ENCODE data around the gene PHB1.
A peak's percentile ranks its signal among the peaks of the same experiment; 100 is the strongest.
"Not testable (repeated sequence)": the region's sequence is repeated elsewhere in the genome, so short reads cannot be mapped to it uniquely, and the experiment has no call there.

PHB1 gene

DNA sequence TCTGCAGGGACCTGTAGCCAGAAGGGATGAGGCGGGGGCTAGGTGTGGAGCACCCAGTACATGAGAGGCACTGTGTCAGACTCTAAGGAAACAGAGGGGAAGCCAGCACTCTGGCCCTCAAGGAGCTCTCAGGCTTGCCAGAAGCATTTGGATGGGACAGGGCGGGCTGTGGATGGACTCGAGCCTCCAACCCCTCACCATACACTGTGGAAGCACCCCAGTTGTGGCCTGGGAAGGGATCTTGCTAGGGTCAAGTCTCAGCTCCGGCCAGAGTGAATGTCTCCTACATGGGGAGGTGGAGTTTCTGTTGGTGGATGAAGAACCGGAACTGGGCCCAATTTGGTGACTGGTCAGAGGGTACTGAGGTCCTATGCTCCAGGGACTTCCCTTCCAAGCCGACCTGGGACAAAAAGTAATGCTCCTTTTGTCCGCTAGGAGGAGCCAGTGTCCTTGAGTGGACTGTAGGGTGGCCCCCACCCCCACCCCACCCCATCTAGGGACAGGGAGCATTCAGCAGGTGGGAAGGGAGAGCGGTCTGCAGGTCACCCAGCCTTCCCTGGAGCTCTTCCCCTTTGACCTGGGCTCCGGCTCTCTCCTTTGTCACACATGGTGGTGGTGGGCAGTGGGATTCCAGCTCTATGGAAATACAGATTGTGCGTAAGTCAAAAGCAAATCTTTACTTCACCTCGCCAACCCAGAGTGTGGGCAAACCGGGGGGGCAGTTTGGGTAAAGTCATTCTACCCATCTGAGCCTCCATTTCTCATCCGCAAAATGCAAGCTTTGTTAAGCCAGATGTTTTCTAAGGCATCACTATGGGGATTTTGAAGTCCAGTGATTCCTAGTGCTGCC lies 20.4 kb upstream of the PHB1 start:
- H3K9ac ChIP-seq: no peak overlapping the region
- TF ChIP-seq, protein P1, sequence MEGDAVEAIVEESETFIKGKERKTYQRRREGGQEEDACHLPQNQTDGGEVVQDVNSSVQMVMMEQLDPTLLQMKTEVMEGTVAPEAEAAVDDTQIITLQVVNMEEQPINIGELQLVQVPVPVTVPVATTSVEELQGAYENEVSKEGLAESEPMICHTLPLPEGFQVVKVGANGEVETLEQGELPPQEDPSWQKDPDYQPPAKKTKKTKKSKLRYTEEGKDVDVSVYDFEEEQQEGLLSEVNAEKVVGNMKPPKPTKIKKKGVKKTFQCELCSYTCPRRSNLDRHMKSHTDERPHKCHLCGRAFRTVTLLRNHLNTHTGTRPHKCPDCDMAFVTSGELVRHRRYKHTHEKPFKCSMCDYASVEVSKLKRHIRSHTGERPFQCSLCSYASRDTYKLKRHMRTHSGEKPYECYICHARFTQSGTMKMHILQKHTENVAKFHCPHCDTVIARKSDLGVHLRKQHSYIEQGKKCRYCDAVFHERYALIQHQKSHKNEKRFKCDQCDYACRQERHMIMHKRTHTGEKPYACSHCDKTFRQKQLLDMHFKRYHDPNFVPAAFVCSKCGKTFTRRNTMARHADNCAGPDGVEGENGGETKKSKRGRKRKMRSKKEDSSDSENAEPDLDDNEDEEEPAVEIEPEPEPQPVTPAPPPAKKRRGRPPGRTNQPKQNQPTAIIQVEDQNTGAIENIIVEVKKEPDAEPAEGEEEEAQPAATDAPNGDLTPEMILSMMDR (IDR thresholded peaks at IDR 0.05): peak; percentile 39
- H2AFZ ChIP-seq: no peak overlapping the region
- no peak overlapping the region for H3K4me3 ChIP-seq (ENCODE audit: low read depth, low read length)
- no peaks in the 10 kb centered on the region for H3K27me3 ChIP-seq (ENCODE audit: control insufficient read depth, insufficient read depth, low read length)
- H3K36me3 ChIP-seq (ENCODE audit: control insufficient read depth, insufficient read depth, low read length): no peaks in the 10 kb centered on the region
- H3K79me2 ChIP-seq: no peaks in the 10 kb centered on the region
- no peak overlapping the region for H3K27ac ChIP-seq
- H3K4me2 ChIP-seq (ENCODE audit: low read length): no peak overlapping the region
- H3K4me1 ChIP-seq: no peaks in the 10 kb centered on the region
- no peaks in the 10 kb centered on the region for H3K9me3 ChIP-seq (ENCODE audit: control insufficient read depth, low read length)

- no peaks in the 10 kb centered on the region for H3K36me3 ChIP-seq (ENCODE audit: control insufficient read depth, insufficient read depth, low read length)
Observed at GRCh38 chr17:49433000-49433694, 18.5 kb upstream of the PHB1 start.

GRCh38 chr17:49431743-49432142 lies 17.1 kb upstream of the PHB1 start:
- Histone ChIP-seq H3K4me2 (ENCODE audit: low read length) (no peak overlapping the region), H3K9me3 (ENCODE audit: control insufficient read depth, low read length) (no peaks in the 10 kb centered on the region), H3K36me3 (ENCODE audit: control insufficient read depth, insufficient read depth, low read length) (no peaks in the 10 kb centered on the region), H3K79me2 (no peaks in the 10 kb centered on the region), H3K27ac (no peak overlapping the region), H3K27me3 (ENCODE audit: control insufficient read depth, insufficient read depth, low read length) (no peaks in the 10 kb centered on the region), H3K9ac (no peak overlapping the region), H3K4me3 (ENCODE audit: low read depth, low read length) (no peak overlapping the region), H2AFZ (no peak overlapping the region), H3K4me1 (no peaks in the 10 kb centered on the region)
- TF ChIP-seq, protein P1 (IDR thresholded peaks at IDR 0.05): no peak

More at GRCh38 chr17:49433000-49433694, 18.5 kb upstream of the PHB1 start:
- Histone ChIP-seq H3K4me1 (no peaks in the 10 kb centered on the region), H3K79me2 (no peaks in the 10 kb centered on the region), H3K9ac (no peak overlapping the region), H3K9me3 (ENCODE audit: control insufficient read depth, low read length) (no peaks in the 10 kb centered on the region), H3K4me3 (ENCODE audit: low read depth, low read length) (no peak overlapping the region), H3K27ac (no peak overlapping the region), H3K4me2 (ENCODE audit: low read length) (no peak overlapping the region), H3K27me3 (ENCODE audit: control insufficient read depth, insufficient read depth, low read length) (no peaks in the 10 kb centered on the region), H2AFZ (no peak overlapping the region)
- TF ChIP-seq, protein P1 (IDR thresholded peaks at IDR 0.05): no peak

DNA sequence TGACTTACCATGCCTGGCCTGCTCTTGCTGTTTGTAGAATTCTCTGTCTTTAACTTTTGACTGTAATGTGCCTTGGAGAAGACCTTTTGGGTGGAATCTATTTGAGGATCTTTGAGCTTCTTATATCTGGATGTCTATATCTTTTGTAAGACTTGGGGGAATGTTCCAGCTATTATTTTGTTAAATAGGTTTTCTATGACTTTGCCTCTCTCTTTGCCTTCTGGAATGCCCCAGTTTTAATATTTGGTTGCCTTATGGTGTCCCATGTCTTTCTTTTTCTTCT lies 10.3 kb upstream of the PHB1 start:
- Histone ChIP-seq H3K27ac (no peak overlapping the region), H2AFZ (no peak overlapping the region), H3K9me3 (ENCODE audit: control insufficient read depth, low read length) (no peaks in the 10 kb centered on the region), H3K9ac (no peak overlapping the region), H3K4me2 (ENCODE audit: low read length) (no peak overlapping the region), H3K27me3 (ENCODE audit: control insufficient read depth, insufficient read depth, low read length) (no peaks in the 10 kb centered on the region), H3K36me3 (ENCODE audit: control insufficient read depth, insufficient read depth, low read length) (no peaks in the 10 kb centered on the region), H3K4me3 (ENCODE audit: low read depth, low read length) (no peak overlapping the region), H3K79me2 (no peaks in the 10 kb centered on the region), H3K4me1 (no peaks in the 10 kb centered on the region)
- TF ChIP-seq, protein P1 (IDR thresholded peaks at IDR 0.05): no peak

DNA sequence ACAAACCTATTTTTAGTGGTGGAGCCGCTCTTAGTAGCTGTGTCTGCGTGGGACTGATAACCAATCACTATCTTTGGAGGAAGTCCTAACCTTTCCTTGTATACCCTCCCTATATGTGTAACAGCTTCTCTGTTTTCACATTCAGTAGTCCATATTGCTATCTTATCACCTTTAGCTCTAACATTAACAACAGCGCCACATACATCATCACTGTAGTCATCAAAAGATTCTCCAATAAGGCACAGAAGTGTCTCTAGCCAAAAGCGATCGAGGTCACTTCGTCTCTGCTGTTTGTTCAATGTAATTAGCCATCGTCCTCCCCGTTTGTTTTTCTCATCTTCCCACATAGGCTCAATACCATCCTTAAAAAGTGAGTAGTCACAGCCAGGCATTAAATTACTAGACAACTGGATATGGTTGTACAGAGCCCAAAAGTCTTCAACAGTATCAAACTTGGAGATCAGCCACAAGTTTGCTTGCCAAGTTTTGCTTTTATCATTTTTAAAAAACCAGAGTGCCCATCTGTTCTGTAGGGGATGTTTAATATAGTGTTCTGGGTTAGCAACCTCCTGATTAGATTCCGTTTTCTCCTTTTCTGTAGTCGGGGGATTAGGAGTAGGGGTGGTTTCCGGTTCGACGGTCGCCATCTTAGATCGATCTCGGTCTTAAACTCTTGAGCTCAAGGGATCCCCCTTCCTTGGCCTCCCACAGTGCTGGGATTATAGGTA lies 9.8 kb upstream of the PHB1 start:
- not testable (repeated sequence) for H3K27ac ChIP-seq; H3K4me3 ChIP-seq (ENCODE audit: low read depth, low read length); H3K36me3 ChIP-seq (ENCODE audit: control insufficient read depth, insufficient read depth, low read length); H3K9me3 ChIP-seq (ENCODE audit: control insufficient read depth, low read length); H3K79me2 ChIP-seq; H3K27me3 ChIP-seq (ENCODE audit: control insufficient read depth, insufficient read depth, low read length); H3K4me2 ChIP-seq (ENCODE audit: low read length); H2AFZ ChIP-seq; H3K9ac ChIP-seq; H3K4me1 ChIP-seq

Measured in parathyroid adenoma (tissue), 2 donors.